ENCODE measurements around the gene LTF. TPM values are rescaled to one million over a fixed set of nuclear protein-coding genes. Genes with fewer than 3 reads are reported as not detected.

LTF gene
- total RNA-seq: 1 to 10 TPM; 1.0 to 1.6 TPM

GRCh38 chr3:46464326-46465195, at the start of gene LTF:
TSS of gene LTF (minus strand) at chr3:46464905. CDS start at chr3:46464867, 38 bp downstream.
- Histone ChIP-seq H3K4me3 (no peak within 1 kb of the TSS), H3K27me3 (no peaks in the 10 kb centered on the region), H3K36me3 (no peaks in the 10 kb centered on the region), H3K4me1 (no peaks in the 10 kb centered on the region), H3K27ac (no peak within 1 kb of the TSS), H3K9me3 (no peaks in the 10 kb centered on the region), H3K9ac (ENCODE audit: low read depth in 2 of 2, low read length in 2 of 2) (no peak within 1 kb of the TSS)
- no peak for TF ChIP-seq CTCF (IDR thresholded peaks at IDR 0.05)
- intact Hi-C loops (cut with DNase I): no loop called here
- no peak for DNase-seq

- intact Hi-C loops (cut with DNase I): no loop called here
- H3K9me3 ChIP-seq: no peaks in the 10 kb centered on the region
- H3K27me3 ChIP-seq: no peaks in the 10 kb centered on the region
- H3K4me1 ChIP-seq: no peaks in the 10 kb centered on the region
- H3K9ac ChIP-seq (ENCODE audit: low read depth in 2 of 2, low read length in 2 of 2): no peak overlapping the region
- no peaks in the 10 kb centered on the region for H3K36me3 ChIP-seq
- no peak for DNase-seq
- no peak overlapping the region for H3K27ac ChIP-seq
- no peak for TF ChIP-seq CTCF (IDR thresholded peaks at IDR 0.05)
- no peak overlapping the region for H3K4me3 ChIP-seq
These were observed 47.6 kb upstream of the LTF start for GRCh38 chr3:46512191-46512749.

DNA sequence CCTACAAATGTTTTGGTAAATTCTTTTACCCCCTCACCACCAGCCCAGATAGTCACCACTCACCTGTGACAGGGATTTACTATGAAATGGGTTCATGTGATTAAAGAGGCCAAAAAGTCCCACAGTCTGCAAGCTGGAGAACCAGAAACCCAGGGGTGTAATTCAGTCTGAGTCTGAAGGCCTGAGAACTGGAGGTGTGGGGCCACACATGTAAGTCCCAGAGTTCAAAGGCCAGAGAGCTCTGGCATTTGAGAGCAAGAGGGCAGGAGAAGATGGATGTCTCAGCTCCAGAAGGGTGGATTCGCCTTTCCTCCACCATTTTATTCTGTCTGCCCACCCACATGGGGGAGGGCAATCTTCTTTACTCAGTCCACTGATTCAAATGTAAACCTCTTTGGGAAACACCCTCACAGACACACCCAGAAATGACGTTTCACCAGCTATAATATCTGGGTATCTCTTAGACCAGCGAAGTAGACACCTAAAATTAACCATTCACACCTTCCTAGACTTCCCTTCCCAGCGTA, 45.0 kb upstream of the LTF start:
- H3K27me3 ChIP-seq: no peaks in the 10 kb centered on the region
- DNase-seq: no peak
- TF ChIP-seq CTCF (IDR thresholded peaks at IDR 0.05): no peak
- no peak overlapping the region for H3K4me3 ChIP-seq
- H3K36me3 ChIP-seq: no peaks in the 10 kb centered on the region
- H3K27ac ChIP-seq: no peak overlapping the region
- H3K9me3 ChIP-seq: no peaks in the 10 kb centered on the region
- intact Hi-C loops (cut with DNase I): no loop called here
- H3K4me1 ChIP-seq: no peaks in the 10 kb centered on the region
- H3K9ac ChIP-seq (ENCODE audit: low read depth in 2 of 2, low read length in 2 of 2): no peak overlapping the region

DNA sequence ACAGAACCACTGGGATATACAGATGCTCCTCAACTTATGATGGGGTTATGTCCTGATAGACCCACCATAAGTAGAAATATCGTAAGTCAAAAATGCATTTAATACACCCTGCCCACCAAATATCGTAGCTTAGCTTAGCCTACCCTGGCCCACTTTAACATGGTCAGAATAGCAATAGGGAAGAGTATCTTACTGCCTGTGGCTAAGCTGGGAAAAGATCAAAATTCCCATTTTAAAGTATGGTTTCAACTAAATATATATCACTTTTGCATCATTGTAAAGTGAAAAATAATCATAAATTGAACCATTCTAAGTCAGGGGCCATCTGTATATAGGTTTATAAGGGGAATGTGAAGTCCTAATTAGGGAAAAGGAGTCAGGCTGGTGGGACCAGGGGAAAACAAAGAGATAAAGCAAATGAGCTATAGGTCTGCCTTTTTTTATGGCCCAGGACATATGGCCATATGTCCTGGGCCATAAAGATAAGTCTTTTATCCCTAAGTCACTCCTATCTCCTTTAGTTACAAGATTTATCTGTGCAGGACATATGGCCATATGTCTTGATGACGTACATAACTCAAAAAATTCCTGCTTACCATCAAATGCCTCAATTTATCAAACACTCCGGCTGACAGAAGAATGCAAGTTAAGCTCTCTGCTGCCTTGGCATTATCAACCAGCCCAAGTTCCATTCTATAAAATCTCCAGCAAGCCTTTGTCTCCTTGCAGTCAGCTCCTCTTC, 44.3 kb upstream of the LTF start:
- intact Hi-C loops (cut with DNase I): no loop called here
- no peaks in the 10 kb centered on the region for H3K4me1 ChIP-seq
- no peak for DNase-seq
- H3K27ac ChIP-seq: no peak overlapping the region
- H3K36me3 ChIP-seq: no peaks in the 10 kb centered on the region
- no peaks in the 10 kb centered on the region for H3K27me3 ChIP-seq
- no peak for TF ChIP-seq CTCF (IDR thresholded peaks at IDR 0.05)
- H3K9ac ChIP-seq (ENCODE audit: low read depth in 2 of 2, low read length in 2 of 2): no peak overlapping the region
- no peaks in the 10 kb centered on the region for H3K9me3 ChIP-seq
- H3K4me3 ChIP-seq: no peak overlapping the region

GRCh38 chr3:46506526-46506925, 41.8 kb upstream of the LTF start:
- Histone ChIP-seq H3K27me3 (no peaks in the 10 kb centered on the region), H3K27ac (no peak overlapping the region), H3K4me3 (no peak overlapping the region), H3K9me3 (no peaks in the 10 kb centered on the region), H3K4me1 (no peaks in the 10 kb centered on the region), H3K9ac (ENCODE audit: low read depth in 2 of 2, low read length in 2 of 2) (no peak overlapping the region), H3K36me3 (no peaks in the 10 kb centered on the region)
- intact Hi-C loops (cut with DNase I): no loop called here
- no peak for DNase-seq
- no peak for TF ChIP-seq CTCF (IDR thresholded peaks at IDR 0.05)

Measured in colonic mucosa (tissue), 4 donors.